Transverse colon (tissue), 4 donors: ENCODE measurements around the gene SPTBN1.

ENCODE experiments used
- EP300 ChIP-seq: sonication (generic); formaldehyde crosslinking; IDR thresholded peaks from one replicate; pipeline ENCODE4 v1.6.1; 2017; ENCODE audit warnings: antibody characterized with exemption, low read depth
- POLR2A ChIP-seq: fragments of 450-650 bp; IDR thresholded peaks from one replicate; pipeline ENCODE4 v1.6.1; 2016; ENCODE audit warnings: antibody characterized with exemption, mild to moderate bottlenecking, moderate library complexity
- POLR2AphosphoS5 ChIP-seq, 3 donors: sonication (generic); formaldehyde crosslinking; IDR thresholded peaks; one replicate each; pipeline ENCODE4 v1.6.1; 2016; ENCODE audit warnings: antibody characterized with exemption in 3 of 3
- TF ChIP-seq, protein P1 (sequence below), 5 experiments: fragments of 200-600 bp in 3 of 5; fragments of 450-650 bp in 2 of 5; sonication (generic) in 3 of 5; IDR thresholded peaks; 1 replicate in 2 of 5; 2 replicates in 3 of 5; pipeline ENCODE4 v1.5.1; 2016 to 2017; ENCODE audit warnings: antibody characterized with exemption in 5 of 5, inconsistent platforms in 3 of 5, mild to moderate bottlenecking in 2 of 5, moderate library complexity in 1 of 5

GRCh38 chr2:54550547-54550946, 94.4 kb downstream of the SPTBN1 start:
- TF ChIP-seq, protein P1, sequence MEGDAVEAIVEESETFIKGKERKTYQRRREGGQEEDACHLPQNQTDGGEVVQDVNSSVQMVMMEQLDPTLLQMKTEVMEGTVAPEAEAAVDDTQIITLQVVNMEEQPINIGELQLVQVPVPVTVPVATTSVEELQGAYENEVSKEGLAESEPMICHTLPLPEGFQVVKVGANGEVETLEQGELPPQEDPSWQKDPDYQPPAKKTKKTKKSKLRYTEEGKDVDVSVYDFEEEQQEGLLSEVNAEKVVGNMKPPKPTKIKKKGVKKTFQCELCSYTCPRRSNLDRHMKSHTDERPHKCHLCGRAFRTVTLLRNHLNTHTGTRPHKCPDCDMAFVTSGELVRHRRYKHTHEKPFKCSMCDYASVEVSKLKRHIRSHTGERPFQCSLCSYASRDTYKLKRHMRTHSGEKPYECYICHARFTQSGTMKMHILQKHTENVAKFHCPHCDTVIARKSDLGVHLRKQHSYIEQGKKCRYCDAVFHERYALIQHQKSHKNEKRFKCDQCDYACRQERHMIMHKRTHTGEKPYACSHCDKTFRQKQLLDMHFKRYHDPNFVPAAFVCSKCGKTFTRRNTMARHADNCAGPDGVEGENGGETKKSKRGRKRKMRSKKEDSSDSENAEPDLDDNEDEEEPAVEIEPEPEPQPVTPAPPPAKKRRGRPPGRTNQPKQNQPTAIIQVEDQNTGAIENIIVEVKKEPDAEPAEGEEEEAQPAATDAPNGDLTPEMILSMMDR (IDR thresholded peaks at IDR 0.05): no peak
- TF ChIP-seq EP300 (no peak), POLR2A (no peak), POLR2AphosphoS5 (IDR thresholded peaks at IDR 0.05) (no peak)
